Suprapubic skin (tissue), 4 donors: ENCODE results near the gene EML2. TPM values are rescaled to one million over a fixed set of nuclear protein-coding genes. Genes with fewer than 3 reads are reported as not detected.

ENCODE experiments used
- DNase-seq, 2 donors: peaks; one replicate each; pipeline ENCODE4 v3.0.0-alpha.2; 2019; ENCODE audit warnings: low spot score in 2 of 2
- H3K27ac ChIP-seq: fragments of 200-600 bp; sonication (generic); one replicate; pipeline ENCODE4 v1.5.1; 2019
- H3K27me3 ChIP-seq: fragments of 200-600 bp; sonication (generic); one replicate; pipeline ENCODE4 v1.5.1; 2019
- H3K36me3 ChIP-seq: fragments of 200-600 bp; sonication (generic); one replicate; pipeline ENCODE4 v1.5.1; 2019
- H3K4me1 ChIP-seq: fragments of 200-600 bp; sonication (generic); one replicate; pipeline ENCODE4 v1.5.1; 2019
- H3K4me3 ChIP-seq: fragments of 200-600 bp; sonication (generic); one replicate; pipeline ENCODE4 v1.5.1; 2019; ENCODE audit warnings: mild to moderate bottlenecking
- H3K9me3 ChIP-seq: fragments of 200-600 bp; sonication (generic); one replicate; pipeline ENCODE4 v1.5.1; 2019
- EP300 ChIP-seq: sonication (generic); formaldehyde crosslinking; IDR thresholded peaks from one replicate; pipeline ENCODE4 v1.6.1; 2017; ENCODE audit warnings: antibody characterized with exemption
- POLR2A ChIP-seq, 2 donors: fragments of 450-650 bp; IDR thresholded peaks; one replicate each; pipeline ENCODE4 v1.6.1; 2017; ENCODE audit warnings: antibody characterized with exemption in 2 of 2, mild to moderate bottlenecking in 2 of 2, moderate library complexity in 2 of 2
- POLR2AphosphoS5 ChIP-seq, 3 donors: sonication (generic); formaldehyde crosslinking; IDR thresholded peaks; one replicate each; pipeline ENCODE4 v1.6.1; 2017; ENCODE audit warnings: antibody characterized with exemption in 3 of 3
- WGBS: methylation state at CpG from one replicate; pipeline ENCODE4 v1.1.5; 2018; 5-methylcytosine and 5-hydroxymethylcytosine counted together
- total RNA-seq, 4 donors: library from RNA; depleted of rRNA; stranded (reverse); fragments of >200 nt; gene quantifications; one replicate each; pipeline ENCODE4 v1.1.0, GENCODE V29; 2016
- TF ChIP-seq, protein P1 (sequence below), 2 donors: fragments of 200-600 bp in 1 of 2; fragments of 450-650 bp in 1 of 2; sonication (generic) in 1 of 2; IDR thresholded peaks; one replicate each; pipeline ENCODE4 v1.5.1; 2016 to 2019; ENCODE audit warnings: antibody characterized with exemption in 2 of 2, mild to moderate bottlenecking in 1 of 2, moderate library complexity in 1 of 2

Gene EML2
- total RNA-seq, 4 donors from 2014 or later, result 60.0 to 112 (median 74.8) TPM

DNA sequence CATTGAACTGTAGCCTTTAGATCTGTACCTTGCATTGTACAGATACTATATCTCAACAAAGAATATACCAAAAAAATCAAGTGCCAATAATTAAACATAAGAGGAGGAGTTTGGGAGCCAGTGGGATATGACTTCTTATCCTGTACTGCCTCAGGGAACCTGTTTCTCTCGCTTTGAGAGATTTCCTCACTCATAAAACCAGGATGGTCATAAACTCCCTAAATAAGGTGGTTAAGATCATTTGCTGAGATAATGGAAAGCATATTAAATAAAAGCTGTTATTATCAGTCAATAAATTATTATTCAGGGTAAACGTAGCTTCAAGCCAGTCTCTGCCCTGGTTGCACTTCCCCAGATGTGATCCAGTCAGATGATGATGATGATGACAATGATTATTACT is 71.6 kb downstream of the EML2 start:
- WGBS, result 60% methylated on average over 2 of the region's 2 CpGs
- Histone ChIP-seq H3K4me3 (no peak overlapping the region), H3K36me3 (no peaks in the 10 kb centered on the region), H3K9me3 (no peaks in the 10 kb centered on the region), H3K27ac (no peak overlapping the region), H3K27me3 (no peaks in the 10 kb centered on the region), H3K4me1 (peaks cover 10% of the 10 kb centered on the region)
- TF ChIP-seq POLR2AphosphoS5 (IDR thresholded peaks at IDR 0.05), result no peak
- DNase-seq, result no peak

DNA sequence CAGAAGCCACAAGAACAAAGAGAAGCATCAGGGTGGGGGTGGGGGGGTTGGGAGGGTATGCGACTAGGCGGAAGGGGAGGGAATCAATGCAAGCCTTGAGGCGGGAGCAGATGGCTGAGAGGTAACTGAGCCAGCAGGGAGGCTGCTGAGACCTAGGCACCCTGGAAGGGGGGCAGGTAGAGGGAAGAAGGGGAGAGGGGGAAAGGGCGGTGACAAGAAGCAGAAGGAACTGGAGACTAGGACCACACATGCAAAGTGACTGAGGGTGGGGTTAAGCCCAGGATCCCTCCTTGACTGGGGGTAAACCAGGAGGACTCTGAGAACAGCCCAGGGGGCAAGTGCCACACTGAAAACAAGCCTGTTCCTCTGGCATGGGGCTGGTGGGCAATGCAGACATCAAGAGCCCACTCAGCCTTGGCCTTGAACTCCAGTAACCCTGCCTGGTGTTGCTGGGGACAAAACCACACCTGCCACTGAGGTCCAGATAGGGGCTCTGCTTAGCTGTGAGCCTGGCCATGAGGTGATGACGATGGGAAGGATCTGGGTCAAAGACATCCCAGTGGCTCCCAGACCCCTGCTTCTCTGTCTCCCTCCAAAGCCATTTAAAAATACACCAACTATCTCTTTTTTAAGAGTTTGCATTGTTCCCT is 74.9 kb downstream of the EML2 start:
- Histone ChIP-seq H3K36me3 (no peaks in the 10 kb centered on the region), H3K4me3 (no peak overlapping the region), H3K27me3 (no peaks in the 10 kb centered on the region), H3K4me1 (peaks cover 2% of the 10 kb centered on the region), H3K27ac (no peak overlapping the region), H3K9me3 (no peaks in the 10 kb centered on the region)
- 79% methylated on average over 5 of the region's 5 CpGs for WGBS
- TF ChIP-seq POLR2A (IDR thresholded peaks at IDR 0.05), result no peak
- TF ChIP-seq POLR2AphosphoS5 (IDR thresholded peaks at IDR 0.05), result no peak
- no peak for TF ChIP-seq EP300
- TF ChIP-seq, protein P1, sequence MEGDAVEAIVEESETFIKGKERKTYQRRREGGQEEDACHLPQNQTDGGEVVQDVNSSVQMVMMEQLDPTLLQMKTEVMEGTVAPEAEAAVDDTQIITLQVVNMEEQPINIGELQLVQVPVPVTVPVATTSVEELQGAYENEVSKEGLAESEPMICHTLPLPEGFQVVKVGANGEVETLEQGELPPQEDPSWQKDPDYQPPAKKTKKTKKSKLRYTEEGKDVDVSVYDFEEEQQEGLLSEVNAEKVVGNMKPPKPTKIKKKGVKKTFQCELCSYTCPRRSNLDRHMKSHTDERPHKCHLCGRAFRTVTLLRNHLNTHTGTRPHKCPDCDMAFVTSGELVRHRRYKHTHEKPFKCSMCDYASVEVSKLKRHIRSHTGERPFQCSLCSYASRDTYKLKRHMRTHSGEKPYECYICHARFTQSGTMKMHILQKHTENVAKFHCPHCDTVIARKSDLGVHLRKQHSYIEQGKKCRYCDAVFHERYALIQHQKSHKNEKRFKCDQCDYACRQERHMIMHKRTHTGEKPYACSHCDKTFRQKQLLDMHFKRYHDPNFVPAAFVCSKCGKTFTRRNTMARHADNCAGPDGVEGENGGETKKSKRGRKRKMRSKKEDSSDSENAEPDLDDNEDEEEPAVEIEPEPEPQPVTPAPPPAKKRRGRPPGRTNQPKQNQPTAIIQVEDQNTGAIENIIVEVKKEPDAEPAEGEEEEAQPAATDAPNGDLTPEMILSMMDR (IDR thresholded peaks at IDR 0.05), result no peak
- DNase-seq, result no peak

DNA sequence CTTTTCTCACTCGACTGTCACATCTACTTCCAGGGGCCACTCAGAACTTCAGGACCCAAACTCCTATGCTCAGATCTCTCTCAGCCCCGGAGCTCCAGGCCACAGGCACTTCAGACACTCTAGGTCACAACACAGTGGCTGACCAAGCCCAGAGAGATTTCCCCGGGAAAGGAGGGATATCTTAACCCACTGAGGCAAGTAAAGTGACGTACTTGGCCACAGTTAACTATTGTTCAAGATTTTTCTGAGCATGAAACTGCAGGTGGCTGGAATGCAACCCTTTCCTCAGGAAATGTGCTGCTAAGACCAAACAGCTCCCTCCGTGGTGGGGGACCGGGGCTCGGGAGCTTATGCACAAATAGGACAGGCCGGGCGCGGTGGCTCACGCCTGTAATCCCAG is 78.5 kb downstream of the EML2 start:
- TF ChIP-seq, protein P1 (IDR thresholded peaks at IDR 0.05), result no peak
- TF ChIP-seq POLR2A (IDR thresholded peaks at IDR 0.05), result no peak
- H3K9me3 ChIP-seq, result no peaks in the 10 kb centered on the region
- H3K4me1 ChIP-seq, result peaks cover 4% of the 10 kb centered on the region
- H3K27me3 ChIP-seq, result no peaks in the 10 kb centered on the region
- no peaks in the 10 kb centered on the region for H3K36me3 ChIP-seq
- no peak overlapping the region for H3K4me3 ChIP-seq
- 91% methylated on average over 10 of the region's 11 CpGs for WGBS
- DNase-seq, result no peak
- H3K27ac ChIP-seq, result no peak overlapping the region

DNA sequence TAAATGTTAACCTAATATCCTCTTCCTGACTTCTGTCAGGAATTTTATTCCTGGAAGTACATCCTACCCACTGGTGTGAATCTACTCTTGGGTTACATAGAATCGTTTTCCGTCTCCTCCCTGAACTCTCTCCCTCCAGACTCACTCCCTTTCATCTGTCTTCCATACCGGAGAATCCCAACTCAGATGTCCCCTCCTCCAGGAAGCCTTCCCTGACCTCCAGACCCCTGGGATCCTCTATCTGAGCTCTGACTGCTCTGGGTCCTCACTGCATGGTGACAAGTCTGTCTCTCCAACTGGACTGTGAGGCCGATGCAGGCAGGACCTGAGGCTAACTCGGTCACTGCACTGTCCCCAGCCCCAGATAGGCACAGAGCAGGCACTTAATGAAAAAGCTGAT is 79.2 kb downstream of the EML2 start:
- Histone ChIP-seq H3K36me3 (no peaks in the 10 kb centered on the region), H3K9me3 (no peaks in the 10 kb centered on the region), H3K27me3 (no peaks in the 10 kb centered on the region), H3K27ac (no peak overlapping the region), H3K4me3 (no peak overlapping the region), H3K4me1 (peaks cover 4% of the 10 kb centered on the region)
- TF ChIP-seq, protein P1 (IDR thresholded peaks at IDR 0.05), result no peak
- TF ChIP-seq POLR2AphosphoS5 (IDR thresholded peaks at IDR 0.05), result no peak
- no peak for TF ChIP-seq EP300
- TF ChIP-seq POLR2A (IDR thresholded peaks at IDR 0.05), result no peak
- no peak for DNase-seq
- 86% methylated on average over 5 of the region's 5 CpGs for WGBS

Other genes starting within 250 kb of the EML2 start
- 100 to 1,000 TPM; 195 to 597 (median 280) TPM for gene PPP1R13L, start 234.3 kb downstream of the EML2 start, total RNA-seq
- gene POLR1G, start 232.8 kb downstream of the EML2 start, total RNA-seq, result 10 to 100 TPM in 2 of 4 donors, 1 to 10 TPM in 2; 4.7 to 12.2 (median 8.0) TPM
- 100 to 1,000 TPM; 102 to 120 (median 106) TPM for gene ERCC1, start 215.5 kb downstream of the EML2 start, total RNA-seq
- gene FOSB, start 171.4 kb downstream of the EML2 start, total RNA-seq, result 100 to 1,000 TPM; 326 to 676 (median 518) TPM
- gene RTN2, start 142.3 kb downstream of the EML2 start, total RNA-seq, result 10 to 100 TPM in 2 of 4 donors, 1 to 10 TPM in 2; 5.4 to 12.2 (median 10.7) TPM
- gene PPM1N, start 141.0 kb downstream of the EML2 start, total RNA-seq, result 1 to 10 TPM; 2.9 to 6.3 (median 5.6) TPM
- 10 to 100 TPM; 34.8 to 51.3 (median 43.6) TPM for gene VASP, start 131.9 kb downstream of the EML2 start, total RNA-seq
- 10 to 100 TPM; 13.8 to 25.6 (median 22.5) TPM for gene OPA3, start 54.6 kb downstream of the EML2 start, total RNA-seq
- gene GPR4, start 37.2 kb downstream of the EML2 start, total RNA-seq, result 1 to 10 TPM in 2 of 4 donors, under 1 TPM in 2; 0.49 to 2.4 (median 1.6) TPM
- 10 to 100 TPM in 1 of 4 donors, 1 to 10 TPM in 2, under 1 TPM in 1; 0.95 to 11.2 (median 1.6) TPM for gene GIPR, start 28.8 kb upstream of the EML2 start, total RNA-seq
- gene SNRPD2, start 52.6 kb upstream of the EML2 start, total RNA-seq, result 100 to 1,000 TPM in 3 of 4 donors, 10 to 100 TPM in 1; 80.9 to 160 (median 146) TPM
- 10 to 100 TPM in 1 of 4 donors, 1 to 10 TPM in 3; 5.9 to 11.4 (median 8.4) TPM for gene QPCTL, start 53.3 kb upstream of the EML2 start, total RNA-seq
- 10 to 100 TPM; 13.5 to 24.1 (median 15.7) TPM for gene FBXO46, start 91.5 kb upstream of the EML2 start, total RNA-seq
- gene MEIOSIN, start 94.0 kb upstream of the EML2 start, total RNA-seq, result not detected
- gene SIX5, start 129.9 kb upstream of the EML2 start, total RNA-seq, result 10 to 100 TPM; 10.5 to 14.7 (median 14.3) TPM
- 10 to 100 TPM; 15.0 to 27.3 (median 20.3) TPM for gene DMPK, start 143.1 kb upstream of the EML2 start, total RNA-seq
- gene DMWD, start 153.4 kb upstream of the EML2 start, total RNA-seq, result 10 to 100 TPM; 22.7 to 40.6 (median 32.0) TPM
- under 1 TPM in 2 of 4 donors, not detected in 2; 0.38 to 0.68 TPM for gene RSPH6A, start 175.9 kb upstream of the EML2 start, total RNA-seq
- gene SYMPK, start 223.8 kb upstream of the EML2 start, total RNA-seq, result 10 to 100 TPM; 32.8 to 76.3 (median 44.1) TPM
- under 1 TPM in 1 of 4 donors, not detected in 3; 0.30 TPM for gene FOXA3, start 224.9 kb upstream of the EML2 start, total RNA-seq
- gene IRF2BP1, start 246.7 kb upstream of the EML2 start, total RNA-seq, result 10 to 100 TPM; 24.7 to 36.9 (median 30.7) TPM